PFSK-1 (cell line): ENCODE results near the gene BOLA2B.

ENCODE experiments used
- FOXP2 ChIP-seq: optimal IDR thresholded peaks from 2 replicates; pipeline ENCODE3; 2011; ENCODE audit warnings: borderline replicate concordance, control low read depth, inconsistent platforms; ENCODE audit not compliant: insufficient read depth; ENCODE audit errors: extremely low read length, extremely low read depth
- POLR2AphosphoS5 ChIP-seq: IDR thresholded peaks from 2 replicates; pipeline ENCODE4 v1.6.1; 2012; ENCODE audit warnings: low read depth, mild to moderate bottlenecking, control low read depth, low read length, moderate library complexity
- REST ChIP-seq, 2 experiments: IDR thresholded peaks; 2 replicates each; pipeline versions ENCODE4 v1.6.1 to v1.8.0; 2011 to 2012; ENCODE audit warnings: low read depth in 2 of 2, low read length in 2 of 2, control low read depth in 1 of 2, inconsistent platforms in 1 of 2, mild to moderate bottlenecking in 1 of 2, moderate library complexity in 1 of 2; ENCODE audit not compliant: insufficient read depth in 1 of 2
- SIN3A ChIP-seq: IDR thresholded peaks from 2 replicates; pipeline ENCODE4 v1.6.1; 2012; ENCODE audit warnings: mild to moderate bottlenecking, low read length, moderate library complexity, borderline replicate concordance; ENCODE audit not compliant: insufficient read depth
- TAF1 ChIP-seq: IDR thresholded peaks from 2 replicates; pipeline ENCODE4 v1.6.1; 2012; ENCODE audit warnings: low read length, control low read depth, borderline replicate concordance; ENCODE audit not compliant: insufficient read depth

Gene BOLA2B

GRCh38 chr16:30163538-30163937 is 29.9 kb downstream of the BOLA2B start:
- no peak for TF ChIP-seq FOXP2
- no peak for TF ChIP-seq POLR2AphosphoS5
- TF ChIP-seq REST (IDR thresholded peaks at IDR 0.05; ENCODE audit: insufficient read depth in 1 of 2, low read depth in 2 of 2, low read length in 2 of 2) = no peak
- TF ChIP-seq TAF1 = no peak
- no peak for TF ChIP-seq SIN3A

GRCh38 chr16:30157214-30157613 is 36.3 kb downstream of the BOLA2B start:
- TF ChIP-seq SIN3A = no peak
- no peak for TF ChIP-seq FOXP2
- TF ChIP-seq TAF1 = no peak
- no peak for TF ChIP-seq POLR2AphosphoS5
- TF ChIP-seq REST (IDR thresholded peaks at IDR 0.05; ENCODE audit: insufficient read depth in 1 of 2, low read depth in 2 of 2, low read length in 2 of 2) = no peak

- TF ChIP-seq REST (IDR thresholded peaks at IDR 0.05; ENCODE audit: insufficient read depth in 1 of 2, low read depth in 2 of 2, low read length in 2 of 2) (no peak), FOXP2 (no peak), TAF1 (no peak), SIN3A (no peak), POLR2AphosphoS5 (no peak)
Measured at GRCh38 chr16:30155188-30155587, 38.3 kb downstream of the BOLA2B start.

- TF ChIP-seq SIN3A (no peak), TAF1 (no peak), FOXP2 (no peak)
Measured at GRCh38 chr16:30152517-30152916, 40.9 kb downstream of the BOLA2B start.

GRCh38 chr16:30151091-30151490 is 42.4 kb downstream of the BOLA2B start:
- TF ChIP-seq REST (IDR thresholded peaks at IDR 0.05; ENCODE audit: insufficient read depth in 1 of 2, low read depth in 2 of 2, low read length in 2 of 2) = no peak
- no peak for TF ChIP-seq FOXP2
- no peak for TF ChIP-seq TAF1
- no peak for TF ChIP-seq POLR2AphosphoS5
- TF ChIP-seq SIN3A = no peak
